CD4-positive, CD25-positive, alpha-beta regulatory T cell (primary cell): ENCODE data around the gene PODXL2. TPM values are rescaled to one million over a fixed set of nuclear protein-coding genes. Genes with fewer than 3 reads are reported as not detected.

Source experiments
- ATAC-seq, 2 donors: fragments of 150-1000 bp; cut with Tn5 transposase; one replicate each; pipeline ENCODE4 v1.10.0; 2021; ENCODE audit warnings: low read depth in 2 of 2, moderate number of reproducible peaks in 2 of 2, moderate library complexity in 1 of 2
- DNase-seq, 3 donors: peaks; one replicate each; pipeline versions ENCODE4 v3.0.0 to v3.0.0-alpha.2; 2012 to 2022; ENCODE audit warnings: mixed read lengths in 1 of 3
- H3K27ac ChIP-seq: one replicate; pipeline ENCODE4 v1.7.0; 2013; ENCODE audit warnings: mild to moderate bottlenecking, low read length; ENCODE audit not compliant: insufficient read depth, poor library complexity, severe bottlenecking
- H3K27me3 ChIP-seq: one replicate; pipeline ENCODE4 v1.7.0; 2013; ENCODE audit warnings: low read length; ENCODE audit not compliant: control insufficient read depth, insufficient read depth
- H3K36me3 ChIP-seq: one replicate; pipeline ENCODE4 v1.7.0; 2013; ENCODE audit warnings: mild to moderate bottlenecking, low read length, moderate library complexity; ENCODE audit not compliant: control insufficient read depth, insufficient read depth
- H3K4me1 ChIP-seq: 2 replicates; pipeline ENCODE4 v1.7.0; 2013; ENCODE audit warnings: mild to moderate bottlenecking, low read length; ENCODE audit not compliant: insufficient read depth, control insufficient read depth, poor library complexity, severe bottlenecking
- H3K4me3 ChIP-seq: one replicate; pipeline ENCODE4 v1.7.0; 2013; ENCODE audit warnings: low read depth, mild to moderate bottlenecking, low read length, moderate library complexity
- H3K9me3 ChIP-seq, 2 experiments: 1 replicate in 1 of 2; 2 replicates in 1 of 2; pipeline ENCODE4 v1.7.0; 2013; ENCODE audit warnings: low read length in 2 of 2, mild to moderate bottlenecking in 1 of 2, moderate library complexity in 1 of 2; ENCODE audit not compliant: control insufficient read depth in 2 of 2
- H3K27ac Mint-ChIP-seq, 3 donors: one replicate each; pipeline ENCODE4 v1.8.0; 2020 to 2022; ENCODE audit warnings: mild to moderate bottlenecking in 3 of 3, mixed read lengths in 3 of 3, moderate library complexity in 2 of 3
- H3K27me3 Mint-ChIP-seq: one replicate; pipeline ENCODE4 v1.8.0; 2022; ENCODE audit warnings: mild to moderate bottlenecking, mixed read lengths
- H3K36me3 Mint-ChIP-seq: one replicate; pipeline ENCODE4 v1.8.0; 2020; ENCODE audit warnings: mixed read lengths
- H3K4me1 Mint-ChIP-seq, 4 donors: one replicate each; pipeline ENCODE4 v1.8.0; 2020 to 2022; ENCODE audit warnings: mixed read lengths in 4 of 4, mild to moderate bottlenecking in 1 of 4
- H3K4me3 Mint-ChIP-seq, 4 donors: one replicate each; pipeline ENCODE4 v1.8.0; 2020 to 2022; ENCODE audit warnings: mild to moderate bottlenecking in 4 of 4, mixed read lengths in 4 of 4, moderate library complexity in 3 of 4
- H3K9me3 Mint-ChIP-seq, 7 donors: one replicate each; pipeline ENCODE4 v1.8.0; 2020 to 2022; ENCODE audit warnings: mixed read lengths in 7 of 7, mild to moderate bottlenecking in 3 of 7, moderate library complexity in 2 of 7
- polyA plus RNA-seq, 4 donors: library from polyadenylated mRNA; unstranded; fragments of 300-500 nt; fragmentation: Illumina TruSeq; gene quantifications; one replicate each; pipeline ENCODE4 v1.2.3, GENCODE V29; 2021
- total RNA-seq: library from RNA; stranded (reverse); gene quantifications from one replicate; pipeline ENCODE4 v1.2.3, GENCODE V29; 2022

The PODXL2 gene
- total and polyA plus RNA-seq, 5 donors from 2014 or later: 0.87 to 3.1 (median 1.7) TPM

DNA sequence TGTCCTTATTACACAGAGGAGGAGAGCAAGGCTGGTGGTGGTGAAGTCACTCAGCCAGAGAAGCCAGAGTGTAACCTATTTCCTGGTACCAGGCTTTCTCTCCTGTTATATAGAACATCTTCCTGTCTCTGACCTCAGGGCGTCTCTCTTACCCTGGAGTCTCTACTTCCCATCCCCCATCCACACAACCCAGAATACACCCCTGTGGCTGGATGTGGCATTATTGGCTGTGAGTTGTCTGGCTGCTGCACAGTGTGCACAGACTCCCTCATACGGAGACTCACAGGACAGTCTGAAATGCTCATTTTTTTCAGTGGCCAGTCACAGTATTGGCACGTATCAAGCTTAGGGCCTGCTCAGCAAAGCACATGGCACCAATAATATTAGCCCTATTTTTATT, 8.6 kb downstream of the PODXL2 start:
- no peak overlapping the region for H3K4me3 Mint-ChIP-seq
- H3K36me3 Mint-ChIP-seq: peaks cover 5% of the 10 kb centered on the region
- DNase-seq: peak in 1 of 3 donors; percentile 82

DNA sequence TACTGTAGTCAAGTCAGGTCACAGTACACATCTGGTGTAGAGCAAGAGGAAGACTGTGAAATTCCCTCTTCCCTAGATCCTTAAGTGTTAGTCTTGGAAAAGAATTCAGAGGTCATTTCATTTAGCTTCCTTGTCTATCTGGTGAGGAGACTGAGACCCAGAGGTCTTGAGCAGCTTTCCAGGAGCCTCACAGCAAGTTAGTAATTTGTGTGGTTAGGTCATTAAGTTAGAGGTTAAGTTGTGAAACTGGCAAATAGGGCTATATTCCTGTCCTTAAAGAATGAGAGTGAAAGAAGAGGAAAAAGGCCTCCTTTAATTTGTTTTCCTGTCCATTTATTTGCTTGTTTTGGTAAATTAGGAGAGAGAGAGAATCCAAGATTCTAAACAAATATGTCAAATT, 9.0 kb downstream of the PODXL2 start:
- Histone ChIP-seq H3K9me3 (no peaks in the 10 kb centered on the region), H3K4me1 (no peaks in the 10 kb centered on the region), H3K27ac (no peak overlapping the region), H3K27me3 (peaks cover 5% of the 10 kb centered on the region), H3K36me3 (no peaks in the 10 kb centered on the region), H3K4me3 (no peak overlapping the region)
- DNase-seq: no peak
- Mint-ChIP-seq H3K36me3 (peaks cover 5% of the 10 kb centered on the region), H3K9me3 (peaks cover 0 to 2% (median 0%) of the 10 kb centered on the region in 7 donors), H3K4me1 (peaks cover 0 to 6% (median under 1%) of the 10 kb centered on the region in 4 donors), H3K27me3 (peaks cover 11% of the 10 kb centered on the region), H3K4me3 (no peak overlapping the region), H3K27ac (peak overlapping the region in 1 of 3 donors; percentile 69)
- no peak for ATAC-seq

More for the DNA sequence above, 8.6 kb downstream of the PODXL2 start:
- Histone ChIP-seq H3K27me3 (peaks cover 9% of the 10 kb centered on the region), H3K9me3 (no peaks in the 10 kb centered on the region), H3K4me3 (no peak overlapping the region), H3K36me3 (no peaks in the 10 kb centered on the region), H3K4me1 (no peaks in the 10 kb centered on the region), H3K27ac (no peak overlapping the region)
- Mint-ChIP-seq H3K9me3 (peaks cover 0 to 2% (median 0%) of the 10 kb centered on the region in 7 donors), H3K4me1 (peaks cover 0 to 6% (median under 1%) of the 10 kb centered on the region in 4 donors), H3K27me3 (peaks cover 11% of the 10 kb centered on the region), H3K27ac (peak overlapping the region in 1 of 3 donors; percentile 69)
- peak; percentile 57 to 62 for ATAC-seq

DNA sequence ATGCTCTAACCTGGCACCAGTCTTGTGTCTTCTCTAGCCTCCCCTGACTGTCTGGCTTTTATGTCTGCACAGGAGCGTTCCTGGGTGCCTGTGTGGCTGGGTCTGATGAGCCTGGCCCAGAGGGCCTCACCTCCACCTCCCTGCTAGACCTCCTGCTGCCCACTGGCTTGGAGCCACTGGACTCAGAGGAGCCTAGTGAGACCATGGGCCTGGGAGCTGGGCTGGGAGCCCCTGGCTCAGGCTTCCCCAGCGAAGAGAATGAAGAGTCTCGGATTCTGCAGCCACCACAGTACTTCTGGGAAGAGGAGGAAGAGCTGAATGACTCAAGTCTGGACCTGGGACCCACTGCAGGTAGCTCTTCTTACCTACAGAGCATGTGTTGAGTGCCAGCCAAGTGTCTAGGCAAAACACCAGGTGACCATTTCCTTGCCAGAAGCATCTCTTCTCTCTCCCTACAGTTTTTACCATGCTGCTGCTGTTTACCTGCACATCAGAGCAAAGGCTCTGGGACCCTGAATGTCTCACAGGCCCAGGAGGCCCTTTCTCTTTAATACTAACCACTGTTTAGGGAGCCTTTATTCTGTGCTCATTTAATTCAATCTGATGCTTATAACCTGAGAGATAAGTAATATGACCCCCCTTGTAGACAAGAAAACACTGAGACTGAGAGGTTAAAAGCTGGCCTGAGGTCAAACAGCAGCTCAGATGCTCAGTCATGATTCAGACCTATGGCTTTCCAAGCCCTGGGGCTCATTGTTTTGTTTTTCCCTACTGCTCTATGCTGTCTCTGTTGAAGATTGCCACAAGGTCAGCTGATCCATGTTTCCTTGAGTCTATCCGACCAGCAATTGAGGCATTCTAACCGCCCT, 10.4 kb downstream of the PODXL2 start:
- Mint-ChIP-seq H3K4me1 (peaks cover 0 to 5% (median under 1%) of the 10 kb centered on the region in 4 donors), H3K9me3 (peaks cover 0 to 2% (median 0%) of the 10 kb centered on the region in 7 donors), H3K4me3 (no peak overlapping the region), H3K27me3 (no peaks in the 10 kb centered on the region), H3K36me3 (peaks cover 5% of the 10 kb centered on the region), H3K27ac (peak overlapping the region in 2 of 3 donors; percentile 26 to 46)
- peaks cover 5% of the 10 kb centered on the region for H3K27me3 ChIP-seq
- no peaks in the 10 kb centered on the region for H3K9me3 ChIP-seq
- no peak overlapping the region for H3K27ac ChIP-seq
- ATAC-seq (no peak), DNase-seq (no peak)
- H3K4me1 ChIP-seq: no peaks in the 10 kb centered on the region
- no peaks in the 10 kb centered on the region for H3K36me3 ChIP-seq
- no peak overlapping the region for H3K4me3 ChIP-seq

DNA sequence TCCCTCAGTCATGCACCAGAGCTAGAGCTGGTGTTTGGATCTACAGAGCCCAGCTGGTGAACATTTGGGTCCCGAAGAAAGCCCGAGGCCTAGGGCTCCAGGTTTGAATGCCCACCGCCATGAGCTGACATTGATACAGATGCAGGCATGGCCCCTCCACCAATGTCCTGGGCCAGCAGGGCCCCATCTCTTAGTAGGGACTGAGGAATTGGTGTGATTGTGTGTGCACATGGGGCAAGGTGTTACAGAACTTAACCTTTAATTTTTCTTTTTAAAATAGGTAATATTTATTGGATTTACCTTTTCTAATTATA, 11.0 kb downstream of the PODXL2 start:
- Histone ChIP-seq H3K27ac (no peak overlapping the region), H3K9me3 (no peaks in the 10 kb centered on the region), H3K4me1 (no peaks in the 10 kb centered on the region), H3K4me3 (no peak overlapping the region), H3K36me3 (no peaks in the 10 kb centered on the region), H3K27me3 (peaks cover 5% of the 10 kb centered on the region)
- ATAC-seq: no peak
- Mint-ChIP-seq H3K4me1 (peaks cover 0 to 5% (median under 1%) of the 10 kb centered on the region in 4 donors), H3K27ac (peak overlapping the region in 1 of 3 donors; percentile 46), H3K9me3 (peaks cover 0 to 2% (median 0%) of the 10 kb centered on the region in 7 donors), H3K27me3 (no peaks in the 10 kb centered on the region), H3K4me3 (no peak overlapping the region), H3K36me3 (peaks cover 5% of the 10 kb centered on the region)
- DNase-seq: no peak

DNA sequence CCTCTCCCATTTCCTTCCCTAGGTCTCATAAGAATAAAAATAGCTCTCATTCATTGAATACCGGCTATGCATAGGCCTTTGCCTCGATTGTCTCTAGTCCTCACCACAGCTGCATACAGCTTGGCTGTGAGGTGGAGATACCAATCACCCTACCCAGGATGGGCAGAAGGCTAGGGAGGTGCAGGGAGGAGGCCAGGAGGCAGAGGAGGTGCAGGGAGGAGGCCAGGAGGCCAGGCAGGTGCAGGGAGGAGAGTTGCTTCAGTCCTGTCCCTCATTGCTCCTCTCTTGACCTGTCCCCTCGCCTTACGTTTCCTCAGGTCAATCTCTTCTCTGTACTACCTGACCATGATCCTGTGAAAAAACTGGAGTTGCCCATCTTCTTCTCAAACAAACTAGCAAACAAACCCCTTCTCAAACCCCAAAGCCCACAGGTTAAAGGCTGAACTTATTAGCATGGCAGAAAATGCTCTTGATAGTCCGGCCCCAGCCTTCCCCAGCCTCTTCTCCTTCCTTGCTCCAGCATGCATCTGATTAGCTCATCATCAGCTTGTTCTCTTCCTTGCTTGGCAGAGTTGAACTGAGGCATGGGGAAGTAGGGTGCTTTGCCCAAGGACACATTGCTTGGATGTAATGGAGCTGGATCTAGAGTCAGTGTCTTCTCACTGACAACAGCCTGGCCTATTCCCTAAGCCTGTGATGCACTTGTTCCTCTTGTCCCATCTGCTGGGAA, 15.8 kb downstream of the PODXL2 start:
- H3K4me3 ChIP-seq: no peak overlapping the region
- DNase-seq: no peak

DNA sequence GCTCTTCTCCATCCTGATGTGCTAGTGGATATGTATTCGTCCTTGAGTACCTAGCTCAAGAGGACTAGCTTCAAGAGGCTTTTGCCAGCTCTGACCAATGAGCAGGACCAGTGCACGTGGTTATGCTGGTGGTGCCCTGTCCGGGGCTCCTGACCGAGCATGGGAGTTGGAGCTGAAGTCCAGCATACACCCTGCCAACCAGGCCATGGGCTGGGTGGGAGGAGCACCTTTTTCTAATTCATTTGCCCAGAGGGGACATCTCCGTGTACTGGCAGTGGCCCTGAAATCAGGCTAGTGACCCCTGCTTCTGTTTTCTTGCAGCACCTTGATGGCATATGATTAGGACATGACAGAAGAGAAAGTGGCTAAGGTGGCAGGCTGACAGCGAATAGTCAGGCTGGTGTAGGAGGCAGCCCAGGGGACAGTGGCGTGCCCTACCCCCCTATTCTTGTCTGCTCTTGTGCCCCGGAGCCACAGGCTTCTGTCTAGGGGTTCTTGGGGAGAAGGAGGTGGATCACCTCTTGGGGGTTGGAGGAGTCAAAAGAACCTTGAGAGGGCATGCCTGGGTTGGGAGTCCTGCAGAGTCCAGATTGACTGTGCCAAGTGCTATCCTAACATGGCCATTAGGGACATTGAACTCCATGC, 16.5 kb downstream of the PODXL2 start:
- H3K36me3 ChIP-seq: no peaks in the 10 kb centered on the region
- H3K9me3 ChIP-seq: no peaks in the 10 kb centered on the region
- DNase-seq (no peak), ATAC-seq (no peak)
- no peaks in the 10 kb centered on the region for H3K4me1 ChIP-seq
- Mint-ChIP-seq H3K27ac (no peak overlapping the region), H3K36me3 (no peaks in the 10 kb centered on the region), H3K27me3 (no peaks in the 10 kb centered on the region), H3K4me1 (no peaks in the 10 kb centered on the region), H3K9me3 (no peaks in the 10 kb centered on the region), H3K4me3 (no peak overlapping the region)
- no peak overlapping the region for H3K27ac ChIP-seq
- H3K4me3 ChIP-seq: no peak overlapping the region
- H3K27me3 ChIP-seq: no peaks in the 10 kb centered on the region

More for the DNA sequence above, 15.8 kb downstream of the PODXL2 start:
- Histone ChIP-seq H3K9me3 (no peaks in the 10 kb centered on the region), H3K4me1 (no peaks in the 10 kb centered on the region), H3K36me3 (no peaks in the 10 kb centered on the region), H3K27me3 (no peaks in the 10 kb centered on the region), H3K27ac (no peak overlapping the region)
- H3K36me3 Mint-ChIP-seq: peaks cover 2% of the 10 kb centered on the region
- H3K9me3 Mint-ChIP-seq: no peaks in the 10 kb centered on the region
- no peaks in the 10 kb centered on the region for H3K27me3 Mint-ChIP-seq
- no peak for ATAC-seq
- no peaks in the 10 kb centered on the region for H3K4me1 Mint-ChIP-seq
- no peak overlapping the region for H3K27ac Mint-ChIP-seq
- no peak overlapping the region for H3K4me3 Mint-ChIP-seq

DNA sequence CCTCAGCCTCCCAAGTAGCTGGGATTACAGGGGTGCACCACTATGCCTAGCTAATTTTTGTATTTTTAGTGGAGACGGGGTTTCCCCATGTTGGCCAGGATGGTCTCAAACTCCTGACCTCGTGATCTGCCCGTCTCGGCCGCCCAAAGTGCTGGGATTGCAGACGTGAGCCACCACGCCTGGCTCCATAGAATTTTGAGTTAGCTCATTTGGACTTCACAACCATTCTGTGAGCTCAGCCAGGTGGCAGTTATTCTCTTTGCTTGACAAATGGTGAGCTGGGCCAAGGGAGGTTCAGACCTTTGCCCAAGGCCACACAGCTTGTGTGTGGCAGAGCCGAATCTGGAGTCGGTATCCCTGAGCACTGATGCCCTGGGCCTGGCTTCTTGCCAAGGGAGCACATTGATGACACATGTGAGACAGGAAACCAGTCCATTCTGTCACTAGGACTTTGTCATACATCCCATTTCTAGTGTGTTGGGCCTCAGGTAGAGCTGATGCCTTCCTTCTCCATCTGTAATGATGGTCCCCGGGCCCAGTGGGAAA, 17.6 kb downstream of the PODXL2 start:
- no peaks in the 10 kb centered on the region for H3K36me3 ChIP-seq
- H3K4me1 ChIP-seq: no peaks in the 10 kb centered on the region
- Mint-ChIP-seq H3K4me1 (no peaks in the 10 kb centered on the region), H3K36me3 (no peaks in the 10 kb centered on the region), H3K27ac (no peak overlapping the region), H3K9me3 (no peaks in the 10 kb centered on the region), H3K27me3 (no peaks in the 10 kb centered on the region), H3K4me3 (no peak overlapping the region)
- DNase-seq: no peak
- no peaks in the 10 kb centered on the region for H3K9me3 ChIP-seq
- no peak for ATAC-seq
- no peak overlapping the region for H3K27ac ChIP-seq
- no peaks in the 10 kb centered on the region for H3K27me3 ChIP-seq
- no peak overlapping the region for H3K4me3 ChIP-seq
